HepG2 (cell line): Measurements from ENCODE around the gene SERPIND1. TPM values are rescaled to one million over a fixed set of nuclear protein-coding genes. Genes with fewer than 3 reads are reported as not detected.

Source experiments
- AHDC1 ChIP-seq: sonication (generic); formaldehyde crosslinking; IDR thresholded peaks from 2 replicates; pipeline ENCODE4 v1.5.1; 2020; ENCODE audit warnings: mild to moderate bottlenecking, missing genetic modification reagents, borderline replicate concordance
- CREB1 ChIP-seq, 2 experiments: fragments of 450-650 bp in 1 of 2; IDR thresholded peaks; 2 replicates each; pipeline ENCODE4 v1.6.1; 2016 to 2017; ENCODE audit warnings: control low read depth in 1 of 2, mild to moderate bottlenecking in 1 of 2, missing compliant biosample characterization in 1 of 2, missing genetic modification characterization in 1 of 2
- CSRNP1 ChIP-seq: sonication (generic); formaldehyde crosslinking; IDR thresholded peaks from 2 replicates; pipeline ENCODE4 v1.8.1; 2023; ENCODE audit warnings: mild to moderate bottlenecking, missing genetic modification reagents
- NFAT5 ChIP-seq: sonication (generic); formaldehyde crosslinking; IDR thresholded peaks from 2 replicates; pipeline ENCODE4 v1.4.0; 2020; ENCODE audit warnings: missing genetic modification reagents
- PAWR ChIP-seq: sonication (generic); formaldehyde crosslinking; IDR thresholded peaks from 2 replicates; pipeline ENCODE4 v1.4.0; 2020; ENCODE audit warnings: missing genetic modification reagents, mild to moderate bottlenecking, borderline replicate concordance
- SIX1 ChIP-seq: sonication (generic); formaldehyde crosslinking; IDR thresholded peaks from 2 replicates; pipeline ENCODE4 v1.4.0; 2020; ENCODE audit warnings: missing genetic modification reagents, borderline replicate concordance
- ZBTB8A ChIP-seq: sonication (generic); formaldehyde crosslinking; IDR thresholded peaks from 2 replicates; pipeline ENCODE4 v1.4.0; 2020; ENCODE audit warnings: mild to moderate bottlenecking, low read depth, missing genetic modification reagents, borderline replicate concordance
- ZFP36 ChIP-seq: fragments of 150-350 bp; IDR thresholded peaks from 2 replicates; pipeline ENCODE4 v1.6.1; 2018; ENCODE audit warnings: borderline replicate concordance, low read length, low read depth; ENCODE audit not compliant: partially characterized antibody
- ZNF136 ChIP-seq: sonication (generic); formaldehyde crosslinking; IDR thresholded peaks from 2 replicates; pipeline ENCODE4 v1.8.1; 2022; ENCODE audit warnings: low read depth, mild to moderate bottlenecking, moderate library complexity, missing genetic modification reagents
- polyA plus RNA-seq, 8 experiments: library from polyadenylated mRNA; depleted of rRNA in 3 of 8; stranded (reverse) in 7 of 8; unstranded in 1 of 8; fragments of >200 nt; fragmentation: Illumina TruSeq in 4 of 8; extraction: Trizol in 4 of 8; gene quantifications; 2 replicates each; pipeline versions ENCODE4 v1.2.1 to v1.2.3, GENCODE V29; 2011 to 2016; ENCODE audit warnings: low read depth in 4 of 8, missing spikeins in 1 of 8, mixed read lengths in 1 of 8; ENCODE audit not compliant: insufficient read depth in 1 of 8
- total RNA-seq, 5 experiments: library from RNA; depleted of rRNA; stranded (reverse); fragments of >200 nt; fragmentation: Illumina TruSeq; extraction: Trizol; gene quantifications; 2 replicates each; pipeline ENCODE4 v1.2.3, GENCODE V29; 2016; ENCODE audit warnings: low read depth in 1 of 5
- TF ChIP-seq, protein P1 (sequence below), 2 experiments: sonication (generic) in 1 of 2; formaldehyde crosslinking in 1 of 2; IDR thresholded peaks; 2 replicates each; pipeline versions ENCODE4 v1.4.0 to v1.6.1; 2018 to 2020; ENCODE audit warnings: missing genetic modification reagents in 2 of 2, borderline replicate concordance in 1 of 2, low read depth in 1 of 2, mild to moderate bottlenecking in 1 of 2, missing biosample characterization in 1 of 2

Gene SERPIND1
- total and polyA plus RNA-seq, 2 of the 13 experiments (the other 11 are each of a cell fraction or from before 2014, with no cell fraction given) = 111 to 350 TPM

DNA sequence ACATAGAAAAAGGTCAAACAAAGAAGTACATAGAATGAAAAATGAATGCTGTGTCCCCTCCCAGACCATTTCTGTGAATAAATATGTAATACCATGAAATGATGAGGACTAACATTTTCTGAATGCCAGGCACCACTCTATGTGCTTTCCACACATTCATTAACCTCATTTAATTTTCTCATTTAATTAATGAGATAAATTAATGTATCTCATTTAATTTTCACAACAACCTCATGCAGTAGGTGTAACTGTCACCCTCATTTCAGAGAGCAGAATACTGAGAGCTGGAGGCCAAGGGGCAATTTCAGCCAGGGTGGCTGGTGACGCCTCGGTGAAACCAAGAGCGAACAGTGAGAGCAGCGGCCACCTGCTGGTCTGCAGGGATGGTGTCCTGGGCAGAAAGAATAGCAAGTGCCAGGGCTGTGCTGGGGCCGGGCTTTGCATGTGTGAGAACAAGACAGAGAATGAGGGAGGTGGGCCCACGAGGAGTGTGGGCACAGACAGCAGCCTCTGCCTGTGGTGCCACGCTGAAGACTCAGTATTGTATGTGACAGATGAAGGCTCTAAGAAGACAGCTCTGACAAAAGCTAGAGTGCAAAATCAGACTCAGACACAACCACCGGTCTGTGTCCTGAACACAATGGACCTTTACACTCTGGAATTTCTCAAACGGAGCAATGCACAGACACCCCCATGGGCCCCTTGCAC lies 1.8 kb upstream of the SERPIND1 start (continued):
- TF ChIP-seq AHDC1 (CRISPR knock-in tag) (no peak), CREB1 (IDR thresholded peaks at IDR 0.05) (no peak), CREB1 (CRISPR knock-in tag; IDR thresholded peaks at IDR 0.05) (no peak), SIX1 (CRISPR knock-in tag) (no peak), ZNF136 (CRISPR knock-in tag) (no peak), ZFP36 (no peak), NFAT5 (CRISPR knock-in tag) (no peak), CSRNP1 (no peak), ZBTB8A (no peak), PAWR (CRISPR knock-in tag) (no peak)
- TF ChIP-seq, protein P1, sequence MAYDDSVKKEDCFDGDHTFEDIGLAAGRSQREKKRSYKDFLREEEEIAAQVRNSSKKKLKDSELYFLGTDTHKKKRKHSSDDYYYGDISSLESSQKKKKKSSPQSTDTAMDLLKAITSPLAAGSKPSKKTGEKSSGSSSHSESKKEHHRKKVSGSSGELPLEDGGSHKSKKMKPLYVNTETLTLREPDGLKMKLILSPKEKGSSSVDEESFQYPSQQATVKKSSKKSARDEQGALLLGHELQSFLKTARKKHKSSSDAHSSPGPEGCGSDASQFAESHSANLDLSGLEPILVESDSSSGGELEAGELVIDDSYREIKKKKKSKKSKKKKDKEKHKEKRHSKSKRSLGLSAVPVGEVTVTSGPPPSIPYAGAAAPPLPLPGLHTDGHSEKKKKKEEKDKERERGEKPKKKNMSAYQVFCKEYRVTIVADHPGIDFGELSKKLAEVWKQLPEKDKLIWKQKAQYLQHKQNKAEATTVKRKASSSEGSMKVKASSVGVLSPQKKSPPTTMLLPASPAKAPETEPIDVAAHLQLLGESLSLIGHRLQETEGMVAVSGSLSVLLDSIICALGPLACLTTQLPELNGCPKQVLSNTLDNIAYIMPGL (CRISPR knock-in tag; IDR thresholded peaks at IDR 0.05; ENCODE audit: borderline replicate concordance in 1 of 2, low read depth in 1 of 2) = peak in 1 of 2 experiments; percentile 46; a peak in 1 of 4 replicates
